Progenitor cell of endocrine pancreas (in vitro differentiated cells): ENCODE results near the gene MMP24. TPM values are rescaled to one million over a fixed set of nuclear protein-coding genes. Genes with fewer than 3 reads are reported as not detected.

Experiments used
- DNase-seq: peaks from one replicate; pipeline ENCODE4 v3.0.0; 2021; ENCODE audit warnings: low spot score; ENCODE audit not compliant: unreplicated experiment
- H3K27ac Mint-ChIP-seq: 2 replicates; pipeline ENCODE4 v1.8.0; 2021; ENCODE audit warnings: mild to moderate bottlenecking, moderate library complexity, mixed read lengths
- H3K27me3 Mint-ChIP-seq: 2 replicates; pipeline ENCODE4 v1.8.0; 2021; ENCODE audit warnings: mixed read lengths
- H3K36me3 Mint-ChIP-seq: 2 replicates; pipeline ENCODE4 v1.8.0; 2022; ENCODE audit warnings: mixed read lengths; ENCODE audit not compliant: insufficient read depth
- H3K4me1 Mint-ChIP-seq: 2 replicates; pipeline ENCODE4 v1.8.0; 2021; ENCODE audit warnings: low read depth, mixed read lengths
- H3K4me3 Mint-ChIP-seq: 2 replicates; pipeline ENCODE4 v1.8.0; 2021; ENCODE audit warnings: low read depth, mild to moderate bottlenecking, moderate library complexity, mixed read lengths
- H3K9me3 Mint-ChIP-seq: 2 replicates; pipeline ENCODE4 v1.8.0; 2021; ENCODE audit warnings: low read depth, mixed read lengths
- CTCF ChIP-seq: fragments of 200-600 bp; sonication (generic); IDR thresholded peaks from one replicate; pipeline ENCODE4 v1.5.0; 2021; ENCODE audit warnings: antibody characterized with exemption, mild to moderate bottlenecking; ENCODE audit not compliant: unreplicated experiment
- total RNA-seq: library from RNA; stranded (reverse); gene quantifications from 2 replicates; pipeline ENCODE4 v1.2.1, GENCODE V29; 2021

MMP24 gene
- total RNA-seq, 1 donor from 2014 or later: 3.4 TPM

GRCh38 chr20:35284267-35284991, 57.9 kb downstream of the MMP24 start, which contains the start of gene EIF6:
Gene EIF6 (minus strand): TSS chr20:35284772. CDS start chr20:35284487, 285 bp downstream.
- H3K27ac Mint-ChIP-seq: peak within 1 kb of the TSS; percentile 93
- H3K4me1 Mint-ChIP-seq: peaks cover 23% of the 10 kb centered on the region
- DNase-seq: peak; percentile 75
- TF ChIP-seq CTCF: no peak
- no peaks in the 10 kb centered on the region for H3K27me3 Mint-ChIP-seq
- peak within 1 kb of the TSS; percentile 81 for H3K4me3 Mint-ChIP-seq
- H3K9me3 Mint-ChIP-seq: no peaks in the 10 kb centered on the region
- peaks cover 10% of the 10 kb centered on the region for H3K36me3 Mint-ChIP-seq

GRCh38 chr20:35284992-35285805, 58.7 kb downstream of the MMP24 start:
- peak overlapping the region; percentile 81 for H3K4me3 Mint-ChIP-seq
- no peaks in the 10 kb centered on the region for H3K9me3 Mint-ChIP-seq
- no peak for DNase-seq
- H3K27ac Mint-ChIP-seq: peak overlapping the region; percentile 93
- peaks cover 23% of the 10 kb centered on the region for H3K4me1 Mint-ChIP-seq
- no peaks in the 10 kb centered on the region for H3K27me3 Mint-ChIP-seq
- no peak for TF ChIP-seq CTCF
- H3K36me3 Mint-ChIP-seq: peaks cover 6% of the 10 kb centered on the region

GRCh38 chr20:35285806-35286076, 59.3 kb downstream of the MMP24 start:
- Mint-ChIP-seq H3K9me3 (no peaks in the 10 kb centered on the region), H3K4me3 (peak overlapping the region; percentile 81), H3K36me3 (peaks cover 4% of the 10 kb centered on the region), H3K4me1 (peaks cover 23% of the 10 kb centered on the region), H3K27me3 (no peaks in the 10 kb centered on the region), H3K27ac (peak overlapping the region; percentile 93)
- DNase-seq: no peak
- TF ChIP-seq CTCF: no peak

- no peaks in the 10 kb centered on the region for H3K9me3 Mint-ChIP-seq
- H3K27me3 Mint-ChIP-seq: peaks cover 3% of the 10 kb centered on the region
- no peak for DNase-seq
- H3K4me3 Mint-ChIP-seq: peak overlapping the region; percentile 81
- peaks cover 23% of the 10 kb centered on the region for H3K4me1 Mint-ChIP-seq
- H3K27ac Mint-ChIP-seq: peak overlapping the region; percentile 93
- no peak for TF ChIP-seq CTCF
- H3K36me3 Mint-ChIP-seq: peaks cover 4% of the 10 kb centered on the region
These were observed 59.8 kb downstream of the MMP24 start for GRCh38 chr20:35286077-35286898.
